Activated CD8-positive, alpha-beta T cell treated with anti-CD3 and anti-CD28 coated beads, Interleukin-2, amount 10 ng/mL, durations not matched to agents 7 days and 5 days (primary cell): ENCODE results near the gene MNT. TPM values are rescaled to one million over a fixed set of nuclear protein-coding genes. Genes with fewer than 3 reads are reported as not detected.
"Not testable (repeated sequence)": the region's sequence is repeated elsewhere in the genome, so short reads cannot be mapped to it uniquely, and the experiment has no call there.

Source experiments
- ATAC-seq: fragments of 150-1000 bp; cut with Tn5 transposase; one replicate; pipeline ENCODE4 v1.10.0; 2021; ENCODE audit warnings: moderate library complexity
- CTCF ChIA-PET: fragments of 350-600 bp; sonication (Branson Sonifier 250); formaldehyde crosslinking; loops from one replicate; lab custom pipeline; 2021; ENCODE audit warnings: antibody characterized with exemption; lab: Charles Lee
- POLR2A ChIA-PET: fragments of 350-600 bp; sonication (Branson Sonifier 250); formaldehyde crosslinking; loops from one replicate; lab custom pipeline; 2021; ENCODE audit warnings: antibody characterized with exemption; lab: Charles Lee
- DNase-seq: peaks from one replicate; pipeline ENCODE4 v3.0.0-alpha.2; 2020
- H3K27ac Mint-ChIP-seq: one replicate; pipeline ENCODE4 v1.8.0; 2021; ENCODE audit warnings: mild to moderate bottlenecking, mixed read lengths
- H3K27me3 Mint-ChIP-seq: one replicate; pipeline ENCODE4 v1.8.0; 2021; ENCODE audit warnings: low read depth, mixed read lengths
- H3K36me3 Mint-ChIP-seq: one replicate; pipeline ENCODE4 v1.8.0; 2021; ENCODE audit warnings: low read depth, mixed read lengths
- H3K4me1 Mint-ChIP-seq: one replicate; pipeline ENCODE4 v1.8.0; 2021; ENCODE audit warnings: low read depth, mixed read lengths
- H3K4me3 Mint-ChIP-seq: one replicate; pipeline ENCODE4 v1.8.0; 2021; ENCODE audit warnings: mild to moderate bottlenecking, mixed read lengths
- H3K9me3 Mint-ChIP-seq: one replicate; pipeline ENCODE4 v1.8.0; 2022; ENCODE audit warnings: mixed read lengths; ENCODE audit not compliant: insufficient read depth
- total RNA-seq, 2 experiments: library from RNA; stranded (reverse); gene quantifications; one replicate each; pipeline ENCODE4 v1.2.3, GENCODE V29; 2021

MNT gene
- total RNA-seq, result 10 to 100 TPM; 24.1 to 24.2 TPM

- ATAC-seq, result peak; percentile 37
- Mint-ChIP-seq H3K27me3 (no peaks in the 10 kb centered on the region), H3K9me3 (no peaks in the 10 kb centered on the region), H3K27ac (peak within 1 kb of the TSS; percentile 100), H3K4me1 (peaks cover 61% of the 10 kb centered on the region), H3K36me3 (peaks cover 1% of the 10 kb centered on the region), H3K4me3 (peak within 1 kb of the TSS; percentile 94)
- ChIA-PET CTCF (interaction anchor here (1.1 to 10.7 kb wide), 4 partner anchors 8 to 19 kb away, joined by 3 to 112 read pairs (median 34); no protein-coding TSS in a partner anchor), POLR2A (interaction anchor here (0.9 to 3.7 kb wide), 5 partner anchors 8 to 110 kb away, joined by 4 to 25 read pairs (median 5); partner anchors contain the start of gene TSR1)
- peak; percentile 95 for DNase-seq
These were observed at the start of gene MNT for GRCh38 chr17:2400877-2401425. Gene MNT, minus strand, starts transcription at chr17:2401060. Its CDS starts 348 bp downstream, at chr17:2400712.

- H3K27me3 Mint-ChIP-seq, result no peaks in the 10 kb centered on the region
- peaks cover 6% of the 10 kb centered on the region for H3K9me3 Mint-ChIP-seq
- peaks cover 8% of the 10 kb centered on the region for H3K36me3 Mint-ChIP-seq
- ATAC-seq (no peak), DNase-seq (no peak)
- CTCF ChIA-PET, result interaction anchor here (1.2 kb wide), 1 partner anchor 34 kb away, joined by 3 read pairs; no protein-coding TSS in a partner anchor
- H3K4me1 Mint-ChIP-seq, result no peaks in the 10 kb centered on the region
- H3K27ac Mint-ChIP-seq, result no peak overlapping the region
- POLR2A ChIA-PET, result no interaction called here
- H3K4me3 Mint-ChIP-seq, result no peak overlapping the region
These were observed 49.3 kb upstream of the MNT start for GRCh38 chr17:2450016-2450650.

GRCh38 chr17:2449486-2449885 is 48.6 kb upstream of the MNT start:
- POLR2A ChIA-PET, result no interaction called here
- no peak overlapping the region for H3K27ac Mint-ChIP-seq
- H3K4me3 Mint-ChIP-seq, result no peak overlapping the region
- CTCF ChIA-PET, result interaction anchor here (1.2 kb wide), 1 partner anchor 33 kb away, joined by 3 read pairs; no protein-coding TSS in a partner anchor
- no peak for ATAC-seq
- no peaks in the 10 kb centered on the region for H3K4me1 Mint-ChIP-seq
- H3K9me3 Mint-ChIP-seq, result peaks cover 6% of the 10 kb centered on the region
- H3K27me3 Mint-ChIP-seq, result no peaks in the 10 kb centered on the region
- DNase-seq, result no peak
- peaks cover 9% of the 10 kb centered on the region for H3K36me3 Mint-ChIP-seq

- CTCF ChIA-PET, ATAC-seq, DNase-seq, H3K4me1 Mint-ChIP-seq, H3K4me3 Mint-ChIP-seq, H3K36me3 Mint-ChIP-seq, H3K27me3 Mint-ChIP-seq, H3K9me3 Mint-ChIP-seq, POLR2A ChIA-PET, H3K27ac Mint-ChIP-seq: not testable (repeated sequence)
These were observed 46.6 kb upstream of the MNT start for GRCh38 chr17:2447479-2447878.

GRCh38 chr17:2445638-2446037 is 44.8 kb upstream of the MNT start:
- no peak overlapping the region for H3K4me3 Mint-ChIP-seq
- POLR2A ChIA-PET, result no interaction called here
- H3K9me3 Mint-ChIP-seq, result peaks cover 6% of the 10 kb centered on the region
- ATAC-seq, result no peak
- no peak overlapping the region for H3K27ac Mint-ChIP-seq
- no peaks in the 10 kb centered on the region for H3K4me1 Mint-ChIP-seq
- peaks cover 15% of the 10 kb centered on the region for H3K36me3 Mint-ChIP-seq
- no peak for DNase-seq
- no peaks in the 10 kb centered on the region for H3K27me3 Mint-ChIP-seq
- CTCF ChIA-PET, result no interaction called here

- CTCF ChIA-PET, result no interaction called here
- Mint-ChIP-seq H3K9me3 (peaks cover 6% of the 10 kb centered on the region), H3K36me3 (peaks cover 15% of the 10 kb centered on the region), H3K27me3 (no peaks in the 10 kb centered on the region), H3K4me1 (no peaks in the 10 kb centered on the region), H3K4me3 (no peak overlapping the region), H3K27ac (no peak overlapping the region)
- ATAC-seq (no peak), DNase-seq (no peak)
- POLR2A ChIA-PET, result interaction anchor here (0.6 kb wide), 1 partner anchor 342 kb away, joined by 3 read pairs; no protein-coding TSS in a partner anchor
These were observed 43.5 kb upstream of the MNT start for GRCh38 chr17:2444382-2444781.

GRCh38 chr17:2442166-2442565 is 41.3 kb upstream of the MNT start:
- DNase-seq (no peak), ATAC-seq (no peak)
- Mint-ChIP-seq H3K27ac (no peak overlapping the region), H3K4me3 (no peak overlapping the region), H3K9me3 (peaks cover 6% of the 10 kb centered on the region), H3K4me1 (no peaks in the 10 kb centered on the region), H3K36me3 (peaks cover 23% of the 10 kb centered on the region), H3K27me3 (no peaks in the 10 kb centered on the region)
- ChIA-PET CTCF (interaction anchor here (0.8 kb wide), 1 partner anchor 26 kb away, joined by 6 read pairs; no protein-coding TSS in a partner anchor), POLR2A (no interaction called here)

- no peak for ATAC-seq
- H3K27ac Mint-ChIP-seq, result no peak overlapping the region
These were observed 40.1 kb upstream of the MNT start for GRCh38 chr17:2440930-2441329.

GRCh38 chr17:2439997-2440396 is 39.1 kb upstream of the MNT start:
- ATAC-seq, POLR2A ChIA-PET: not testable (repeated sequence)
- CTCF ChIA-PET, result interaction anchor here (1.1 to 8.8 kb wide), 2 partner anchors 12 to 23 kb away, joined by 3 to 53 read pairs; no protein-coding TSS in a partner anchor

More at GRCh38 chr17:2440930-2441329, 40.1 kb upstream of the MNT start:
- no peaks in the 10 kb centered on the region for H3K27me3 Mint-ChIP-seq
- peaks cover 28% of the 10 kb centered on the region for H3K36me3 Mint-ChIP-seq
- DNase-seq, result no peak
- peaks cover 2% of the 10 kb centered on the region for H3K9me3 Mint-ChIP-seq
- no peaks in the 10 kb centered on the region for H3K4me1 Mint-ChIP-seq
- POLR2A ChIA-PET, result no interaction called here
- CTCF ChIA-PET, result interaction anchor here (1.1 kb wide), 1 partner anchor 13 kb away, joined by 3 read pairs; no protein-coding TSS in a partner anchor
- H3K4me3 Mint-ChIP-seq, result no peak overlapping the region

GRCh38 chr17:2438823-2439222 is 38.0 kb upstream of the MNT start:
- Mint-ChIP-seq H3K27ac (no peak overlapping the region), H3K4me3 (no peak overlapping the region), H3K4me1 (no peaks in the 10 kb centered on the region), H3K9me3 (no peaks in the 10 kb centered on the region), H3K36me3 (peaks cover 23% of the 10 kb centered on the region), H3K27me3 (no peaks in the 10 kb centered on the region)
- ATAC-seq, result no peak
- DNase-seq, result no peak
- ChIA-PET POLR2A (no interaction called here), CTCF (interaction anchor here (1.6 to 8.8 kb wide), 2 partner anchors 22 to 56 kb away, joined by 3 to 53 read pairs; no protein-coding TSS in a partner anchor)

More at GRCh38 chr17:2439997-2440396, 39.1 kb upstream of the MNT start:
- H3K27me3 Mint-ChIP-seq, DNase-seq, H3K4me3 Mint-ChIP-seq, H3K9me3 Mint-ChIP-seq, H3K4me1 Mint-ChIP-seq, H3K27ac Mint-ChIP-seq: not testable (repeated sequence)
- H3K36me3 Mint-ChIP-seq, result peaks cover 23% of the 10 kb centered on the region

- ChIA-PET CTCF (interaction anchor here (0.9 to 8.8 kb wide), 2 partner anchors 19 to 54 kb away, joined by 3 to 53 read pairs; no protein-coding TSS in a partner anchor), POLR2A (no interaction called here)
- Mint-ChIP-seq H3K36me3 (peaks cover 30% of the 10 kb centered on the region), H3K27me3 (no peaks in the 10 kb centered on the region), H3K4me1 (no peaks in the 10 kb centered on the region), H3K4me3 (no peak overlapping the region), H3K27ac (no peak overlapping the region), H3K9me3 (no peaks in the 10 kb centered on the region)
- ATAC-seq (no peak), DNase-seq (no peak)
These were observed 35.6 kb upstream of the MNT start for GRCh38 chr17:2436316-2436905.
